ENCODE data around the gene LRBA. TPM values are rescaled to one million over a fixed set of nuclear protein-coding genes. Genes with fewer than 3 reads are reported as not detected.

LRBA gene
- total and polyA plus RNA-seq, 2 donors (not counting 3 experiments of a cell fraction or from before 2014, with no cell fraction given), result 18.0 to 35.1 TPM

GRCh38 chr4:150495550-150495949, 519.5 kb downstream of the LRBA start:
- ChIA-PET POLR2A (no interaction called here), CTCF (interaction anchor here (0.9 kb wide), 1 partner anchor 12 kb away, joined by 3 read pairs; no protein-coding TSS in a partner anchor)
- H3K4me2 ChIP-seq (ENCODE audit: insufficient read depth, low read length), result no peak overlapping the region
- no peak overlapping the region for H3K9ac ChIP-seq (replicated peaks; ENCODE audit: extremely low read depth, insufficient read depth, low read length)
- BruUV-seq (replicated peaks), result no TSS peak
- H4K20me1 ChIP-seq (replicated peaks; ENCODE audit: control insufficient read depth, extremely low read depth, insufficient read depth, low read length), result no peaks in the 10 kb centered on the region
- DNase-seq (ENCODE audit: low read depth, low spot score) (no peak), FAIRE-seq (no peak)
- no peak overlapping the region for H3K27ac ChIP-seq (ENCODE audit: insufficient read depth, low read depth, low read length)
- intact Hi-C loops (cut with micrococcal nuclease) (no loop called here), dilution Hi-C loops (cut with MboI; ENCODE audit: extremely low pct_ligation_motif_present, low sequenced_read_pairs) (no loop called here)
- TF ChIP-seq CTCF (IDR thresholded peaks at IDR 0.05; ENCODE audit: extremely low read depth in 1 of 2, insufficient read depth in 1 of 2, low read depth in 1 of 2, low read length in 2 of 2), result no peak
- no peak for TF ChIP-seq MAX (IDR thresholded peaks at IDR 0.05; ENCODE audit: insufficient read depth, insufficient read length)
- no peaks in the 10 kb centered on the region for H3K79me2 ChIP-seq (ENCODE audit: control insufficient read depth, insufficient read depth, low read length)
- no peaks in the 10 kb centered on the region for H3K9me1 ChIP-seq (replicated peaks; ENCODE audit: control insufficient read depth, extremely low read depth, insufficient read depth, low read length)
- no peak overlapping the region for H3K4me3 ChIP-seq (replicated peaks in 1 of 3; ENCODE audit: insufficient read depth in 1 of 3, low read depth in 1 of 3, low read length in 3 of 3)
- no peaks in the 10 kb centered on the region for H3K9me3 ChIP-seq (replicated peaks; ENCODE audit: control insufficient read depth, insufficient read depth, low read length)
- H3K36me3 ChIP-seq (ENCODE audit: control insufficient read depth in 2 of 2, extremely low read depth in 1 of 2, insufficient read depth in 2 of 2, low read length in 2 of 2), result no peaks in the 10 kb centered on the region
- no peaks in the 10 kb centered on the region for H3K27me3 ChIP-seq (ENCODE audit: control insufficient read depth in 2 of 2, insufficient read depth in 2 of 2, low read length in 2 of 2)
- H2AFZ ChIP-seq (ENCODE audit: low read depth, low read length), result no peak overlapping the region
- H3K4me1 ChIP-seq (ENCODE audit: control insufficient read depth, extremely low read depth, insufficient read depth, low read length), result no peaks in the 10 kb centered on the region

- Histone ChIP-seq H3K36me3 (ENCODE audit: control insufficient read depth in 2 of 2, extremely low read depth in 1 of 2, insufficient read depth in 2 of 2, low read length in 2 of 2) (no peaks in the 10 kb centered on the region), H3K9me3 (replicated peaks; ENCODE audit: control insufficient read depth, insufficient read depth, low read length) (no peaks in the 10 kb centered on the region), H3K4me2 (ENCODE audit: insufficient read depth, low read length) (no peak overlapping the region), H3K4me1 (ENCODE audit: control insufficient read depth, extremely low read depth, insufficient read depth, low read length) (no peaks in the 10 kb centered on the region), H4K20me1 (replicated peaks; ENCODE audit: control insufficient read depth, extremely low read depth, insufficient read depth, low read length) (no peaks in the 10 kb centered on the region), H3K9me1 (replicated peaks; ENCODE audit: control insufficient read depth, extremely low read depth, insufficient read depth, low read length) (no peaks in the 10 kb centered on the region), H3K27ac (ENCODE audit: insufficient read depth, low read depth, low read length) (no peak overlapping the region), H3K79me2 (ENCODE audit: control insufficient read depth, insufficient read depth, low read length) (no peaks in the 10 kb centered on the region), H3K9ac (replicated peaks; ENCODE audit: extremely low read depth, insufficient read depth, low read length) (no peak overlapping the region), H3K27me3 (ENCODE audit: control insufficient read depth in 2 of 2, insufficient read depth in 2 of 2, low read length in 2 of 2) (no peaks in the 10 kb centered on the region), H2AFZ (ENCODE audit: low read depth, low read length) (no peak overlapping the region), H3K4me3 (replicated peaks in 1 of 3; ENCODE audit: insufficient read depth in 1 of 3, low read depth in 1 of 3, low read length in 3 of 3) (no peak overlapping the region)
- DNase-seq (ENCODE audit: low read depth, low spot score) (no peak), FAIRE-seq (no peak)
- CTCF ChIA-PET, result interaction anchor here (0.6 to 1.3 kb wide), 3 partner anchors 11 to 373 kb away, joined by 3 read pairs; no protein-coding TSS in a partner anchor
- no peak for TF ChIP-seq POLR2AphosphoS5 (IDR thresholded peaks at IDR 0.05; ENCODE audit: insufficient read depth, low read depth, low read length)
- no peak for TF ChIP-seq FOS (IDR thresholded peaks at IDR 0.05; ENCODE audit: borderline replicate concordance, insufficient read depth, low read length)
- TF ChIP-seq JUN (IDR thresholded peaks at IDR 0.05; ENCODE audit: borderline replicate concordance, insufficient read depth, insufficient read length, low read depth), result no peak
- no peak for TF ChIP-seq CTCF (IDR thresholded peaks at IDR 0.05; ENCODE audit: extremely low read depth in 1 of 2, insufficient read depth in 1 of 2, low read depth in 1 of 2, low read length in 2 of 2)
- TF ChIP-seq MAX (IDR thresholded peaks at IDR 0.05; ENCODE audit: insufficient read depth, insufficient read length), result no peak
- no peak for TF ChIP-seq POLR2A (IDR thresholded peaks at IDR 0.05; ENCODE audit: low read depth, low read length)
- TF ChIP-seq GATA2 (IDR thresholded peaks at IDR 0.05; ENCODE audit: insufficient read depth, insufficient read length, low read depth, low read length), result no peak
- no peak for TF ChIP-seq MYC (IDR thresholded peaks at IDR 0.05; ENCODE audit: low read depth, low read length)
- no peak for TF ChIP-seq EZH2 (IDR thresholded peaks at IDR 0.05; ENCODE audit: borderline replicate concordance, low read depth, low read length, severe bottlenecking)
- POLR2A ChIA-PET, result no interaction called here
- BruUV-seq (replicated peaks), result no TSS peak
- dilution Hi-C loops (cut with MboI; ENCODE audit: extremely low pct_ligation_motif_present, low sequenced_read_pairs), result no loop called here
- intact Hi-C loops (cut with micrococcal nuclease), result no loop called here
Measured at GRCh38 chr4:150493851-150494250, 521.2 kb downstream of the LRBA start.
